Lung (tissue), 16 donors: ENCODE measurements around the gene EXOC7. TPM values are rescaled to one million over a fixed set of nuclear protein-coding genes. Genes with fewer than 3 reads are reported as not detected.

Experiments used
- ATAC-seq: fragments of 200-7000 bp; cut with Tn5 transposase; one replicate; pipeline ENCODE4 v1.9.1; 2020; ENCODE audit warnings: moderate number of reproducible peaks; ENCODE audit not compliant: insufficient read depth, low FRiP score
- DNase-seq, 3 donors: peaks; one replicate each; pipeline ENCODE4 v3.0.0-alpha.2; 2013 to 2017
- H3K27ac ChIP-seq, 2 donors: one replicate each; pipeline ENCODE4 v1.5.1; 2013; ENCODE audit warnings: mild to moderate bottlenecking in 2 of 2, moderate library complexity in 2 of 2, control low read depth in 1 of 2, inconsistent platforms in 1 of 2, low read depth in 1 of 2, low read length in 1 of 2
- H3K27me3 ChIP-seq, 3 donors: one replicate each; pipeline ENCODE4 v1.5.1; 2013; ENCODE audit warnings: low read length in 2 of 3; ENCODE audit not compliant: control insufficient read depth in 3 of 3, insufficient read depth in 3 of 3
- H3K36me3 ChIP-seq, 4 donors: one replicate each; pipeline ENCODE4 v1.5.1; 2013; ENCODE audit warnings: low read length in 4 of 4, mild to moderate bottlenecking in 1 of 4, moderate library complexity in 1 of 4; ENCODE audit not compliant: control insufficient read depth in 4 of 4, insufficient read depth in 4 of 4
- H3K4me1 ChIP-seq, 5 donors: one replicate each; pipeline ENCODE4 v1.5.1; 2013; ENCODE audit warnings: low read length in 5 of 5, mild to moderate bottlenecking in 2 of 5, moderate library complexity in 1 of 5; ENCODE audit not compliant: control insufficient read depth in 5 of 5, insufficient read depth in 5 of 5
- H3K4me3 ChIP-seq: one replicate; pipeline ENCODE4 v1.5.1; 2013; ENCODE audit warnings: mild to moderate bottlenecking, control low read depth, moderate library complexity
- H3K9ac ChIP-seq, 2 donors: one replicate each; pipeline ENCODE4 v1.5.1; 2013; ENCODE audit warnings: low read length in 2 of 2, control low read depth in 1 of 2; ENCODE audit not compliant: insufficient read depth in 1 of 2
- H3K9me3 ChIP-seq, 4 donors: one replicate each; pipeline ENCODE4 v1.5.1; 2013; ENCODE audit warnings: low read length in 3 of 4, mild to moderate bottlenecking in 1 of 4, moderate library complexity in 1 of 4; ENCODE audit not compliant: control insufficient read depth in 4 of 4, insufficient read depth in 3 of 4
- WGBS, 2 donors: extraction: QIAGEN DNeasy Blood & Tissue Kit; methylation state at CpG; one replicate each; pipeline ENCODE4 v1.1.7; 2013; 5-methylcytosine and 5-hydroxymethylcytosine counted together
- long read RNA-seq, 5 donors: transcript quantifications; one replicate each; lab custom pipeline, GENCODE V29; 2026
- polyA plus RNA-seq, 2 donors: library from polyadenylated mRNA; stranded (reverse); fragments of 200-250 nt; gene quantifications; one replicate each; pipeline ENCODE4 v1.2.1, GENCODE V29; 2013
- total RNA-seq, 2 donors: library from RNA; depleted of rRNA in 1 of 2; stranded (reverse); fragments of >200 nt in 1 of 2; gene quantifications; one replicate each; pipeline ENCODE4 v1.2.1, GENCODE V29; 2014 to 2021
- TF ChIP-seq, protein P1 (sequence below): IDR thresholded peaks from 2 replicates; pipeline ENCODE4 v1.5.1; 2012; ENCODE audit warnings: mild to moderate bottlenecking; ENCODE audit errors: control extremely low read depth, extremely low read depth
- donor health status: control.
- donor health status: control.
- donor health status: Bipolar disorder and iron deficiency.
- donor health status: healthy.
- donor health status: DM: yes; HTN: yes; CAD: no.

The EXOC7 gene, protein sequence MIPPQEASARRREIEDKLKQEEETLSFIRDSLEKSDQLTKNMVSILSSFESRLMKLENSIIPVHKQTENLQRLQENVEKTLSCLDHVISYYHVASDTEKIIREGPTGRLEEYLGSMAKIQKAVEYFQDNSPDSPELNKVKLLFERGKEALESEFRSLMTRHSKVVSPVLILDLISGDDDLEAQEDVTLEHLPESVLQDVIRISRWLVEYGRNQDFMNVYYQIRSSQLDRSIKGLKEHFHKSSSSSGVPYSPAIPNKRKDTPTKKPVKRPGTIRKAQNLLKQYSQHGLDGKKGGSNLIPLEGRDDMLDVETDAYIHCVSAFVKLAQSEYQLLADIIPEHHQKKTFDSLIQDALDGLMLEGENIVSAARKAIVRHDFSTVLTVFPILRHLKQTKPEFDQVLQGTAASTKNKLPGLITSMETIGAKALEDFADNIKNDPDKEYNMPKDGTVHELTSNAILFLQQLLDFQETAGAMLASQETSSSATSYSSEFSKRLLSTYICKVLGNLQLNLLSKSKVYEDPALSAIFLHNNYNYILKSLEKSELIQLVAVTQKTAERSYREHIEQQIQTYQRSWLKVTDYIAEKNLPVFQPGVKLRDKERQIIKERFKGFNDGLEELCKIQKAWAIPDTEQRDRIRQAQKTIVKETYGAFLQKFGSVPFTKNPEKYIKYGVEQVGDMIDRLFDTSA
- total RNA-seq, result 100 to 1,000 TPM; 109 to 111 TPM
- polyA plus RNA-seq, result 10 to 100 TPM; 49.9 to 52.3 TPM
- long read RNA-seq, donor 1, full-length matches to known transcripts, result 45 of 56 reads
- long read RNA-seq, donor 1, partial matches to known transcripts, result 6 of 56 reads
- long read RNA-seq, donor 1, other reads (novel, unspliced or antisense), result 5 of 56 reads
- long read RNA-seq, donor 2, full-length matches to known transcripts, result 22 of 22 reads
- long read RNA-seq, donor 2, partial matches to known transcripts, result 0 of 22 reads
- long read RNA-seq, donor 2, other reads (novel, unspliced or antisense), result 0 of 22 reads
- long read RNA-seq, donor 3, full-length matches to known transcripts, result 24 of 29 reads
- long read RNA-seq, donor 3, partial matches to known transcripts, result 5 of 29 reads
- long read RNA-seq, donor 3, other reads (novel, unspliced or antisense), result 0 of 29 reads
- long read RNA-seq, donor 4, full-length matches to known transcripts, result 17 of 17 reads
- long read RNA-seq, donor 4, partial matches to known transcripts, result 0 of 17 reads
- long read RNA-seq, donor 4, other reads (novel, unspliced or antisense), result 0 of 17 reads
- long read RNA-seq, donor 5, full-length matches to known transcripts, result 59 of 91 reads
- long read RNA-seq, donor 5, partial matches to known transcripts, result 32 of 91 reads
- long read RNA-seq, donor 5, other reads (novel, unspliced or antisense), result 0 of 91 reads

DNA sequence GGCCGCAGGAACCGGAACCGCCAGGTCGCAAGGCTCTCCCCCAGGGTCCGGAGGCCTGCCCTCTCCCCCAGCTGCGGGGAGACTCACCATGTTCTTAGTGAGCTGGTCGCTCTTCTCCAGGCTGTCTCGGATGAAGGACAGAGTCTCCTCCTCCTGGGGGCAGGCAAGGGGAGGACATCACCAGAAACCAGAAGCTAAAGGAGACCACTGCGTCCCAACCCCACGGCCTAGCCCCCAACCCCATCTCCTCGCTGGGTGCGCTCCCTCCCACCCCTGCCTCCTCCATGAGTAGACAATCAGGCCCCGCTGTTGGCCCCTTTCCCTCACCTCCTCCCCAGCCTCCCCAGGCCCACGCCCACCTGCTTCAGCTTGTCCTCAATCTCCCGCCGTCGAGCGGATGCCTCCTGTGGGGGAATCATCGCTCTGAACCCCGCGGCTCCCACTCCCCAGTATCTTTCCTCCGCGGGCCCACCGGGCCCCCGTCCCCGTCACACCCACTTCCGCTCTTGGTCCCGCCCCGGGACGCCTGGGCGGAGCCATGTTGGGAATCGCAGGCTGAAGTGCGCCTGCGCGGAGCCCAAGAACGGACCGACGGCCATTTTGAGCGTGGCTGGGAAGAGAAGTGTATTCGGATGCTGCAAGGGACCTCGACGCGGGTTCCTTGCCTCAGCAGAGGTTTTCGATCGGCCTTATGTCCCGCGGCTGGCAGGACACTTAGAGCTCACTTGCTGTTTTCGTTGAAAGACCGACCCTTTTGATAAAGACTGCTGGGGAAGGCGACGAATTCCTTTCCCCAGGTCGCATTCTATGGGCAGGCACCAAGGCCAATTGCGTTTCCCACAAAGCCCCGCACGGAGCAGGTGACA lies at the start of gene EXOC7:
Gene EXOC7 (minus strand): TSS at position 514 of the 866 bp plus-strand sequence. CDS start 95 bp downstream, at position 419.
- peak; percentile 94 to 97 (median 96) for DNase-seq
- H3K27ac ChIP-seq, result peak within 1 kb of the TSS; percentile 58 to 87
- H3K9me3 ChIP-seq, result no peaks in the 10 kb centered on the region
- TF ChIP-seq, protein P1, sequence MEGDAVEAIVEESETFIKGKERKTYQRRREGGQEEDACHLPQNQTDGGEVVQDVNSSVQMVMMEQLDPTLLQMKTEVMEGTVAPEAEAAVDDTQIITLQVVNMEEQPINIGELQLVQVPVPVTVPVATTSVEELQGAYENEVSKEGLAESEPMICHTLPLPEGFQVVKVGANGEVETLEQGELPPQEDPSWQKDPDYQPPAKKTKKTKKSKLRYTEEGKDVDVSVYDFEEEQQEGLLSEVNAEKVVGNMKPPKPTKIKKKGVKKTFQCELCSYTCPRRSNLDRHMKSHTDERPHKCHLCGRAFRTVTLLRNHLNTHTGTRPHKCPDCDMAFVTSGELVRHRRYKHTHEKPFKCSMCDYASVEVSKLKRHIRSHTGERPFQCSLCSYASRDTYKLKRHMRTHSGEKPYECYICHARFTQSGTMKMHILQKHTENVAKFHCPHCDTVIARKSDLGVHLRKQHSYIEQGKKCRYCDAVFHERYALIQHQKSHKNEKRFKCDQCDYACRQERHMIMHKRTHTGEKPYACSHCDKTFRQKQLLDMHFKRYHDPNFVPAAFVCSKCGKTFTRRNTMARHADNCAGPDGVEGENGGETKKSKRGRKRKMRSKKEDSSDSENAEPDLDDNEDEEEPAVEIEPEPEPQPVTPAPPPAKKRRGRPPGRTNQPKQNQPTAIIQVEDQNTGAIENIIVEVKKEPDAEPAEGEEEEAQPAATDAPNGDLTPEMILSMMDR, result no peak
- H3K4me3 ChIP-seq, result peak within 1 kb of the TSS; percentile 75
- peaks cover 0 to 15% (median 9%) of the 10 kb centered on the region in 5 donors for H3K4me1 ChIP-seq
- 4% methylated on average over 55 of the region's 55 CpGs for WGBS, 2 donors
- peaks cover 3 to 29% (median 17%) of the 10 kb centered on the region in 4 donors for H3K36me3 ChIP-seq
- peak within 1 kb of the TSS; percentile 69 to 94 for H3K9ac ChIP-seq
- peak; percentile 90 for ATAC-seq
- H3K27me3 ChIP-seq, result no peaks in the 10 kb centered on the region

DNA sequence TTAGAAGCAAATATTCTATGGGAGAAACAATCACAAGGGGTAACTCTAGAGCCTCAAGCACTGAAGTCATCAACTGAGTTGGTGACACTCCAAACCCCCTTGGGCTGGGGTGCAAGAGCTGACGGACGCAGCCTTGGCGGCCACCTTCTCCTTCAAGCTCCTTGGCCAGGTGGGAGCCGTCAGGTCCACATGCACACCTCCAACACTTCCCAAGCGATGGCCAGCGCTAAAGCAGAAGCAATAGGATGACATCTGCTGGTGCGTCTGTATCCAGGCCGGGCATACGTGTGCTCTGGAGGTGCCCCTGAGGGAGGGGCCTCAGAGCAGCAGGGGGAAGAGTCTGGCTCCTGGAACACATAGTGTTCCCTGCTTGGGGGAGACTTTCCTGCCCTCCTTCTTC lies 49.6 kb upstream of the EXOC7 start:
- TF ChIP-seq, protein P1, result no peak

DNA sequence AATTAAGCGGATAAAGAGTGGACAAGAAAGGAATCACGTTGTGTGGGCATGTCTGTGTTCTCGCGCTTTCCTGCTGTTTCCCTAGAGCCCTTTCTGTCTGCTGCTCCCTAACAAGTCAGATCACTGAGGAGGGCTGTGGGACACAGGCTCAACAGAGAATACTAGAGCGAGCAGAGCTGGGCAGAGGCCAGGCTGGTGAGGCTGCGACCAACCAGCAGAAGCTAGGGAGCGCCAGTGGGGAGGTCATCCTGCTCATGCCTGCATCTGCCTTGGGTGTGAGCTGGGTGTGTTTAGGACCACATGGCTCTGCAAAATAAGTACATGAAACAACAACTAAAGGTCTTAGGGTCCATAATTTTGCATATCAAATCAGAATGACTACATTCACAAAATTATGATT lies 49.0 kb upstream of the EXOC7 start:
- DNase-seq (no peak), ATAC-seq (no peak)
- no peaks in the 10 kb centered on the region for H3K9me3 ChIP-seq
- H3K36me3 ChIP-seq, result peaks cover 0 to 2% (median 0%) of the 10 kb centered on the region in 4 donors
- TF ChIP-seq, protein P1, result no peak
- no peak overlapping the region for H3K27ac ChIP-seq
- no peaks in the 10 kb centered on the region for H3K27me3 ChIP-seq
- no peak overlapping the region for H3K4me3 ChIP-seq
- peaks cover 0 to 8% (median 0%) of the 10 kb centered on the region in 5 donors for H3K4me1 ChIP-seq
- no peak overlapping the region for H3K9ac ChIP-seq
- 93 to 95% methylated on average over 7 of the region's 7 CpGs for WGBS, 2 donors

More for the DNA sequence above, 49.6 kb upstream of the EXOC7 start:
- DNase-seq (no peak), ATAC-seq (no peak)
- H3K4me1 ChIP-seq, result peaks cover 0 to 8% (median 0%) of the 10 kb centered on the region in 5 donors
- no peaks in the 10 kb centered on the region for H3K27me3 ChIP-seq
- H3K9me3 ChIP-seq, result no peaks in the 10 kb centered on the region
- H3K9ac ChIP-seq, result no peak overlapping the region
- no peak overlapping the region for H3K27ac ChIP-seq
- no peak overlapping the region for H3K4me3 ChIP-seq
- WGBS, 2 donors, result 87 to 94% methylated on average over 9 of the region's 9 CpGs
- peaks cover 0 to 2% (median 0%) of the 10 kb centered on the region in 4 donors for H3K36me3 ChIP-seq
